ENCODE measurements around the gene KRT10.
A peak's percentile ranks its signal among the peaks of the same experiment; 100 is the strongest.
"Not testable (repeated sequence)": the region's sequence is repeated elsewhere in the genome, so short reads cannot be mapped to it uniquely, and the experiment has no call there.

Gene KRT10

DNA sequence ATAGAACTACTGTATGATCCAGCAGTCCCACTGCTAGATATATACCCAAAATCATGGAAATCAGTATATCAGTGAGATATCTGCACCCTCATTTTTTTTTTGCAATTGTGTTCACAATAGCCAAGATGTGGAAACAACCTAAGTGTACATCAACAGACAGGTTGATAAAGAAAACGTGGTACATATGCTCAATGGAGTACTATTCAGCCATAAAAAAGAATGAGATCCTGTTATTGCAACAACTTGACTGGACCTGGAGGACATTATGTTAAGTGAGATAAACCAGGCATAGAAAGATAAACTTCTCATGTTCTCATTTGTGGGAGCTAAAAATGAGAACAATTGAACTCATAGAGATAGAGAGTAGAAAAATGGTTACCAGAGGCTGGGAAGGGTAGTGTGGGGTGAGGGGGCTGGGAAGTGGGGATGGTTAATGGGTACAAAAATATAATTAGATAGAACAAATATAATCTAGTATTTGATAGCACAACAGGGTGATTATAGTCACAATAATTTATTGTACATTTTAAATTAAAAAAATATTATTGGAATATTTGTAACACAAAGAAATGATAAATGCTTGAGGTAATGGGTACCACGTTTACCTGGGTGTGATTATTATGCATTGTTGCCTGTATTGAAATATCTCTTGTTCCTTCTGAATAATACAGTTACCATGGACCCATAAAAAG is 7.8 kb upstream of the KRT10 start:
- DNase-seq: no peak

DNA sequence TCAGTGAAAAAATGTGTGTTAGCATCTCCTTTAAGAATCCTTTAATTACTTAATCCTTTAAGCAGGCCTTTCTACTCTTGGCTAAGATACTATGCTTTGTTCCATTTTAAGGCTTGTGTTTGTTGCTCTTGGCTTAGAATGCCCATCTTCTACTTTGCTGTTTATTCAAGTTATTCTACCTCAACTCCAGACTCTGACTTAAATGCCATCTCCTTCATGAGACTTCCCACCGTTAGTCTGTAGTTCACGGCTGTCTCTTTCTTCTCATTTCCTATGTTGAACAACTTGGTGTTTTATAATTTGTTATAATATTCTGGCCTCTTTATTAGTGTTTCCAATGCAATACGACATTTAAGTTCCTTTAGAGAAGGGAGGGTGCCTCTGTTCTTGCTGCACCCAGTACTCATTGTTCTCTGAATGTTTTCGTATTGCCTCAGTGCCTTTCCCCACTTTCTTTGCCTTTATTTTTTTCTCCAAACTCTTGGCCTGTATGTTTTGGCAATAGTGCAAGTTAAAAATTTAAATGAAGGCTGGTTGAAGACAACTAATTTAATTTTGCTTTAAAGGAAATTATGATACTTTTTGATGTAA is 6.1 kb upstream of the KRT10 start:
- DNase-seq: no peak

- DNase-seq: no peak
Measured at GRCh38 chr17:40827746-40828453, 5.5 kb upstream of the KRT10 start.

GRCh38 chr17:40825599-40825998 is 3.2 kb upstream of the KRT10 start:
- DNase-seq: no peak

GRCh38 chr17:40824015-40824832 is 1.8 kb upstream of the KRT10 start:
- no peak for DNase-seq

- no peak for DNase-seq
Measured at GRCh38 chr17:40821536-40821935, 878 bp downstream of the KRT10 start.

- DNase-seq: no peak
Measured at GRCh38 chr17:40820228-40820838, 2.1 kb downstream of the KRT10 start.

GRCh38 chr17:40819528-40820125 is 2.8 kb downstream of the KRT10 start:
- no peak for DNase-seq

GRCh38 chr17:40818733-40819527 is 3.5 kb downstream of the KRT10 start:
- peak; percentile 85 for DNase-seq

- DNase-seq: no peak
Measured at GRCh38 chr17:40818343-40818732, 4.1 kb downstream of the KRT10 start.

- no peak for DNase-seq
Measured at GRCh38 chr17:40817103-40817682, 5.2 kb downstream of the KRT10 start.

GRCh38 chr17:40816569-40816968 is 5.8 kb downstream of the KRT10 start:
- no peak for DNase-seq

GRCh38 chr17:40815381-40815780 is 7.0 kb downstream of the KRT10 start:
- DNase-seq: no peak

DNA sequence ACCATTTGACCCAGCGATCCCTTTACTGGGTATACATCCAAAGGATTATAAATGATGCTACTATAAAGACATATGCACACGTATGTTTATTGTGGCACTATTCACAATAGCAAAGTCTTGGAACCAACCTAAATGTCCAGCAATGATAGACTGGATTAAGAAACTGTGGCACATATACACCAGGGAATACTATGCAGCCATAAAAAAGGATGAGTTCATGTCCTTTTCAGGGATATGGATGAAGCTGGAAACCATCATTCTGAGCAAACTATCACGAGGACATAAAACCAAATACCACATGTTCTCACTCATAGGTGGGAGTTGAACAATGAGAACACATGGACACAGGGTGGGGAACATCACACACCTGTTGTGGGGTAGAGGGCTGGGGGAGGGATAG is 7.8 kb downstream of the KRT10 start:
- not testable (repeated sequence) for DNase-seq

DNA sequence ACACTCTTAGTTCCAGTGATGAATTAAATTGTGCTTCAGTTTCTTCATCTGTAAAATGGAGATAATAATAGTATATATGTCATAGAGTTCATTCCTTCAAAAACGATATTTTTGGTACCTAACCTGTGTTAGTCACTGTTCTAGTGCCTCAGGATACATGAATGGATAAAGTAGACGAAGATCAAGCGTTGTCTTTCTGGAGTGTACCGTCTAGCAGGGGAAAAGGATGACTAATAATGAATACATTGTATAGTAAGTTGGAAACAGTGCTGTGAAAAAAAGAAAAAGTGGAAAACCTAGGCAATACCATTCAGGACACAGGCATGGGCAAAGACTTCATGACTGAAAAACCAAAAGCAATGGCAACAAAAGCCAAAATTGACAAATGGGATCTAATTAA is 8.6 kb downstream of the KRT10 start:
- no peak for DNase-seq

GRCh38 chr17:40812639-40813038 is 9.8 kb downstream of the KRT10 start:
- no peak for DNase-seq

- peak; percentile 67 for DNase-seq
Measured at GRCh38 chr17:40810494-40810893, 11.9 kb downstream of the KRT10 start.

DNA sequence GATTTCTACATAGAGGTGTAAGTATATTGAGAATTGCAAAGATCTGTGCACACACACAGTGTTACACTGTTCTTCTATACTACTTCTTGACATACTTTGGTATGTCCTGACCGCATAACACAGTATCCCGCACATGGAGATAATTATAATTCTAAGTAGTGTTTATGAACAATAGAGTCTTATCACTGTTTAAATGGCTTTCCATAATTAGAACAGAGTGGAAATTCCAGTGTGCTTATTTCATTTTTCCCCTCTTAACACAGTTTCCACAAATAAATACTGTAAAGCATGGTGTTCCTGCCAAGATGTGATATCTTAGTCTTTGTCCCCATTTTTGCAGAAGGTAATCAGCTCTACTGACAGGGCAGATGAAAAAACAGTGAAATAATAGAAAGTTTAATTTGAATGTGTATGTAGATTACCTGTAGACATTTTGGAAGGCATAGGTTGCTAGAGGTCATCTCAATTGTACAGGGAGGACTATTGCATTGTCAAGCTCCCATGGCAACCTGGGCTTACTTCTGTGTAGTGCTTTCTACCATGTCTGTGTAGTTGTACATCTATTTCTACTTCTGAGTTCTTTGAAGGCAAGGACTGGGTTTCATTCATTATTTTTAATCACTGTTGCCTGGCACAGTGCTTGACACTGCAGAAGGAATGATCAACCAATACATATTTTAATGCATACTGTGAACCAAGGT is 12.5 kb downstream of the KRT10 start:
- peak; percentile 74 for DNase-seq

DNA sequence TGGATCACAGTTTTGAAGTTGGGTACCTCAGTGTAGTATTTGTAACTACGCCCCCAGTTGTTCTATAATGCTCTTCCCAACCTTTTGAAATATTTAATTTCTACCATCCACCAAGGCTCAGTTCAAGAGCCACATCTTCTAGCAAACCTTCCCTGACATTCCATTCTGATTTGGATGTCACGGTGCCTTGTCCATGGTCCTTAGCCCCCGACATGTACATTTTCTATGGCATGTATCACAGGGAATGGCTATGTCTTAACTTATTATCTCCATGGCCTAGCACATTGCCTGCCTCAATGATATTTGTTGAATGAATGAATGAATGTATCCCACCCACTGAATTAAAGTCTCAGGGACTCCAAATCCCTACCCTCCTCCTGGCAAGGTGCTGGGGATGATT is 16.3 kb downstream of the KRT10 start:
- no peak for DNase-seq

DNA sequence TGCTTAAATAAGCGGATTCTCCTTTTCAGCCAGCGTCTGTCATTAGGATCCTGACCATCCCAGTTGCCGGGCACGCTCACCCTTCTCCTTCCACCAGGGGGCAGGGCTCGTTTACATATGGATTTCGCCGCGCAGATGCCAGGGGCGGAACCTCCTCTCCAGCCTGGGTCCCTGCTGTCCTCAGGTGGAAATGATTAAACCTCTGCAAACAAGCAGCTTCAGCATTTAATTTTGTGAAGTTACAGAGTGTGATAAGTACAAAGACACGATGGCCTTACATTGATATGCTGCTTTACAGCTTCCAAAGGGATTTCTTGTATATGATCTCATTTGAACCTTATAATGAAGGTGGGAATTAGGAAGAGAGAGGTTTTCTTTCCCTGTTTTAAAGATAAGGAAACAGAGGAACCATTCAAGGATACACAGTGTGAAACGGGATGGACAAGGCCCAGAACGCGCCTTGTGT is 18.8 kb downstream of the KRT10 start:
- DNase-seq: peak; percentile 66

- DNase-seq: no peak
Measured at GRCh38 chr17:40801157-40801556, 21.3 kb downstream of the KRT10 start.
